H9 (cell line): Measurements from ENCODE around the gene CYSLTR2. TPM values are rescaled to one million over a fixed set of nuclear protein-coding genes. Genes with fewer than 3 reads are reported as not detected.

Experiments used
- DNase-seq: peaks from one replicate; pipeline ENCODE4 v3.0.0-alpha.2; 2017
- H2AFZ ChIP-seq: one replicate; pipeline ENCODE4 v1.6.1; 2013; ENCODE audit warnings: mild to moderate bottlenecking, low read length, control low read depth, moderate library complexity
- H2AK5ac ChIP-seq: 2 replicates; pipeline ENCODE4 v1.6.1; 2013; ENCODE audit warnings: low read length, control low read depth, mixed read lengths; ENCODE audit not compliant: insufficient read length
- H2BK120ac ChIP-seq: one replicate; pipeline ENCODE4 v1.6.1; 2013; ENCODE audit warnings: low read depth, mild to moderate bottlenecking, low read length, control low read depth, inconsistent platforms; ENCODE audit not compliant: poor library complexity, severe bottlenecking
- H2BK12ac ChIP-seq: 2 replicates; pipeline ENCODE4 v1.6.1; 2013; ENCODE audit warnings: low read length, control low read depth, mixed read lengths, low read depth; ENCODE audit not compliant: insufficient read length
- H2BK15ac ChIP-seq: 2 replicates; pipeline ENCODE4 v1.6.1; 2013; ENCODE audit warnings: low read depth, low read length, control low read depth
- H2BK20ac ChIP-seq: one replicate; pipeline ENCODE4 v1.6.1; 2013; ENCODE audit warnings: low read depth, mild to moderate bottlenecking, low read length, control low read depth, inconsistent platforms; ENCODE audit not compliant: poor library complexity, severe bottlenecking
- H2BK5ac ChIP-seq: 2 replicates; pipeline ENCODE4 v1.6.1; 2013; ENCODE audit warnings: low read length, control low read depth, mixed read lengths; ENCODE audit not compliant: insufficient read length
- H3K14ac ChIP-seq: 2 replicates; pipeline ENCODE4 v1.6.1; 2013; ENCODE audit warnings: low read length, control low read depth; ENCODE audit not compliant: insufficient read depth
- H3K18ac ChIP-seq: 2 replicates; pipeline ENCODE4 v1.6.1; 2013; ENCODE audit warnings: low read depth, mild to moderate bottlenecking, mixed read lengths, low read length, control low read depth; ENCODE audit not compliant: insufficient read length
- H3K23ac ChIP-seq: 2 replicates; pipeline ENCODE4 v1.6.1; 2013; ENCODE audit warnings: low read length, control low read depth, mixed read lengths, low read depth; ENCODE audit not compliant: insufficient read length
- H3K23me2 ChIP-seq: 2 replicates; pipeline ENCODE4 v1.6.1; 2013; ENCODE audit warnings: low read depth, mild to moderate bottlenecking, mixed read lengths, low read length, control low read depth; ENCODE audit not compliant: insufficient read length, poor library complexity, severe bottlenecking
- H3K27ac ChIP-seq: 2 replicates; pipeline ENCODE4 v1.5.1; 2013; ENCODE audit warnings: low read length, control low read depth, mixed read lengths, low read depth; ENCODE audit not compliant: insufficient read length
- H3K27me3 ChIP-seq: 2 replicates; pipeline ENCODE4 v1.6.1; 2013; ENCODE audit warnings: low read length, control low read depth, inconsistent platforms; ENCODE audit not compliant: insufficient read depth
- H3K4ac ChIP-seq: 2 replicates; pipeline ENCODE4 v1.6.1; 2013; ENCODE audit warnings: low read depth, mild to moderate bottlenecking, control low read depth, inconsistent platforms, low read length, moderate library complexity
- H3K4me1 ChIP-seq: 2 replicates; pipeline ENCODE4 v1.6.1; 2013; ENCODE audit warnings: low read length, control low read depth, inconsistent platforms; ENCODE audit not compliant: insufficient read depth
- H3K4me2 ChIP-seq: 2 replicates; pipeline ENCODE4 v1.6.1; 2013; ENCODE audit warnings: low read length, control low read depth, mixed read lengths; ENCODE audit not compliant: insufficient read length, insufficient read depth
- H3K56ac ChIP-seq: 2 replicates; pipeline ENCODE4 v1.6.1; 2013; ENCODE audit warnings: low read depth, mild to moderate bottlenecking, mixed read lengths, low read length, control low read depth; ENCODE audit not compliant: insufficient read length
- H3K79me1 ChIP-seq: 2 replicates; pipeline ENCODE4 v1.6.1; 2013; ENCODE audit warnings: low read depth, mild to moderate bottlenecking, moderate library complexity, low read length, control low read depth, inconsistent platforms; ENCODE audit not compliant: insufficient read depth, poor library complexity, severe bottlenecking
- H3K79me2 ChIP-seq: 2 replicates; pipeline ENCODE4 v1.6.1; 2013; ENCODE audit warnings: low read length, control low read depth, inconsistent platforms; ENCODE audit not compliant: insufficient read depth
- H3K9ac ChIP-seq: 2 replicates; pipeline ENCODE4 v1.6.1; 2013; ENCODE audit warnings: low read length, control low read depth, mixed read lengths; ENCODE audit not compliant: insufficient read length; ENCODE audit errors: extremely low read depth
- H3K9me3 ChIP-seq: one replicate; pipeline ENCODE4 v1.6.1; 2013; ENCODE audit warnings: low read depth, low read length, inconsistent platforms; ENCODE audit not compliant: control insufficient read depth
- H3T11ph ChIP-seq: one replicate; pipeline ENCODE4 v1.6.1; 2013; ENCODE audit warnings: mild to moderate bottlenecking, low read length, control low read depth, inconsistent platforms
- H4K20me1 ChIP-seq: one replicate; pipeline ENCODE4 v1.6.1; 2013; ENCODE audit not compliant: control insufficient read depth, insufficient read length, insufficient read depth
- H4K5ac ChIP-seq: 2 replicates; pipeline ENCODE4 v1.6.1; 2013; ENCODE audit warnings: low read depth, mild to moderate bottlenecking, mixed read lengths, low read length, control low read depth; ENCODE audit not compliant: insufficient read length
- H4K8ac ChIP-seq: replicated peaks from 2 replicates; pipeline ENCODE4 v1.6.1; 2013; ENCODE audit warnings: low read length, control low read depth, mixed read lengths, low read depth; ENCODE audit not compliant: insufficient read length
- H4K91ac ChIP-seq: 2 replicates; pipeline ENCODE4 v1.6.1; 2013; ENCODE audit warnings: low read depth, mild to moderate bottlenecking, moderate library complexity, mixed read lengths, low read length, control low read depth; ENCODE audit not compliant: insufficient read length
- H3K27ac Mint-ChIP-seq, 3 experiments: 2 replicates in 2 of 3; 3 replicates in 1 of 3; pipeline ENCODE4 v1.8.0; 2020 to 2021; ENCODE audit warnings: mixed read lengths in 3 of 3, mild to moderate bottlenecking in 1 of 3, moderate library complexity in 1 of 3
- H3K27me3 Mint-ChIP-seq: 2 replicates; pipeline ENCODE4 v1.8.0; 2021; ENCODE audit warnings: low read depth, mild to moderate bottlenecking, moderate library complexity, mixed read lengths
- H3K36me3 Mint-ChIP-seq, 3 experiments: 2 replicates in 2 of 3; 3 replicates in 1 of 3; pipeline ENCODE4 v1.8.0; 2020 to 2021; ENCODE audit warnings: low read depth in 3 of 3, mixed read lengths in 3 of 3; ENCODE audit not compliant: insufficient read depth in 1 of 3
- H3K4me1 Mint-ChIP-seq, 2 experiments: 2 replicates each; pipeline ENCODE4 v1.8.0; 2020; ENCODE audit warnings: mixed read lengths in 2 of 2
- H3K4me3 Mint-ChIP-seq, 2 experiments: 2 replicates in 1 of 2; 3 replicates in 1 of 2; pipeline ENCODE4 v1.8.0; 2020 to 2021; ENCODE audit warnings: mild to moderate bottlenecking in 2 of 2, mixed read lengths in 2 of 2, moderate library complexity in 1 of 2
- H3K9me3 Mint-ChIP-seq, 2 experiments: 2 replicates in 1 of 2; 3 replicates in 1 of 2; pipeline ENCODE4 v1.8.0; 2020; ENCODE audit warnings: mild to moderate bottlenecking in 2 of 2, mixed read lengths in 2 of 2, moderate library complexity in 1 of 2
- CTCF ChIP-seq: fragments of 200-600 bp; sonication (generic); conservative IDR thresholded peaks from 3 replicates; pipeline ENCODE4 v1.8.0; 2021; ENCODE audit warnings: antibody characterized with exemption, mild to moderate bottlenecking
- WGBS: extraction: QIAGEN DNeasy Blood & Tissue Kit; methylation state at CpG from one replicate; pipeline ENCODE4 v1.1.7; 2013; ENCODE audit warnings: missing lambda C conversion rate, low lambda C conversion rate, mixed read lengths; ENCODE audit not compliant: insufficient read length; ENCODE audit errors: extremely low coverage; 5-methylcytosine and 5-hydroxymethylcytosine counted together
- total RNA-seq: library from RNA; stranded (reverse); gene quantifications from 2 replicates; pipeline ENCODE4 v1.2.1, GENCODE V29; 2021

The CYSLTR2 gene
- total RNA-seq, 1 experiment from 2014 or later, result not detected

GRCh38 chr13:48625413-48626076, 28.2 kb upstream of the CYSLTR2 start:
- Histone ChIP-seq H3K14ac (no peak overlapping the region), H3K23me2 (no peaks in the 10 kb centered on the region), H4K20me1 (no peaks in the 10 kb centered on the region), H4K5ac (no peak overlapping the region), H3K9ac (no peak overlapping the region), H2BK12ac (no peak overlapping the region), H2AK5ac (no peak overlapping the region), H2BK15ac (no peak overlapping the region), H4K91ac (no peak overlapping the region), H3K4me2 (no peak overlapping the region), H4K8ac (no peak overlapping the region), H3K23ac (no peak overlapping the region), H2BK5ac (no peak overlapping the region), H3K4me1 (no peaks in the 10 kb centered on the region), H2BK120ac (no peak overlapping the region), H3K9me3 (peaks cover 1% of the 10 kb centered on the region), H2AFZ (no peak overlapping the region), H3K56ac (no peak overlapping the region), H3K79me1 (no peaks in the 10 kb centered on the region), H3K27me3 (no peaks in the 10 kb centered on the region), H2BK20ac (no peak overlapping the region), H3K79me2 (no peaks in the 10 kb centered on the region), H3K18ac (no peak overlapping the region), H3K27ac (no peak overlapping the region), H3K4ac (no peak overlapping the region), H3T11ph (no peak overlapping the region)
- peaks cover 6 to 8% of the 10 kb centered on the region in 2 experiments for H3K9me3 Mint-ChIP-seq
- peaks cover under 1 to 4% (median 3%) of the 10 kb centered on the region in 3 experiments; a peak in 3 of 7 replicates for H3K36me3 Mint-ChIP-seq
- no peaks in the 10 kb centered on the region; the same call in 1 of the 2 replicates for H3K27me3 Mint-ChIP-seq
- no peaks in the 10 kb centered on the region for H3K4me1 Mint-ChIP-seq
- TF ChIP-seq CTCF, result no peak
- WGBS, result no CpG with 5 or more reads among the region's 4 CpGs
- H3K4me3 Mint-ChIP-seq, result no peak overlapping the region
- no peak overlapping the region for H3K27ac Mint-ChIP-seq
- DNase-seq, result no peak
